K562 (cell line): ENCODE data around the gene RNF121. TPM values are rescaled to one million over a fixed set of nuclear protein-coding genes. Genes with fewer than 3 reads are reported as not detected.

ENCODE experiments used
- BACH1 ChIP-seq: fragments of 200-800 bp; sonication (Bioruptor generic); IDR thresholded peaks from 2 replicates; pipeline ENCODE4 v1.6.1; 2016; ENCODE audit warnings: missing genetic modification characterization, missing compliant biosample characterization
- EHMT2 ChIP-seq: fragments of 450-650 bp; IDR thresholded peaks from 2 replicates; pipeline ENCODE4 v1.6.1; 2018; ENCODE audit warnings: antibody characterized with exemption
- EWSR1 ChIP-seq: fragments of 450-650 bp; IDR thresholded peaks from 2 replicates; pipeline ENCODE4 v1.6.1; 2018; ENCODE audit warnings: borderline replicate concordance, mild to moderate bottlenecking, low read depth, moderate library complexity; ENCODE audit not compliant: partially characterized antibody
- FIP1L1 ChIP-seq: fragments of 200-400 bp; formaldehyde crosslinking; IDR thresholded peaks from 2 replicates; pipeline ENCODE4 v1.6.1; 2018; ENCODE audit warnings: mild to moderate bottlenecking, low read depth, low read length; ENCODE audit not compliant: poor library complexity, severe bottlenecking
- FOXJ3 ChIP-seq: sonication (generic); formaldehyde crosslinking; IDR thresholded peaks from 2 replicates; pipeline ENCODE4 v1.4.0; 2020; ENCODE audit warnings: mild to moderate bottlenecking, missing genetic modification reagents
- MAZ ChIP-seq, 2 experiments: fragments of 450-650 bp in 1 of 2; sonication (generic) in 1 of 2; formaldehyde crosslinking; IDR thresholded peaks in 1 of 2; conservative IDR thresholded peaks in 1 of 2; 2 replicates each; pipeline versions ENCODE4 v1.4.0 to v1.5.0; 2020; ENCODE audit warnings: mild to moderate bottlenecking in 1 of 2, missing genetic modification reagents in 1 of 2
- MCM2 ChIP-seq: fragments of 450-650 bp; IDR thresholded peaks from 2 replicates; pipeline ENCODE4 v1.6.1; 2017; ENCODE audit warnings: low read depth, mild to moderate bottlenecking
- MTA3 ChIP-seq: fragments of 450-650 bp; formaldehyde crosslinking; IDR thresholded peaks from 2 replicates; pipeline ENCODE4 v1.6.1; 2017; ENCODE audit warnings: mild to moderate bottlenecking, borderline replicate concordance
- NFE2L1 ChIP-seq: fragments of 450-650 bp; IDR thresholded peaks from 2 replicates; pipeline ENCODE4 v1.6.1; 2016; ENCODE audit warnings: missing genetic modification characterization, low read depth, mild to moderate bottlenecking, missing compliant biosample characterization, moderate library complexity, borderline replicate concordance
- NFXL1 ChIP-seq: fragments of 450-650 bp; formaldehyde crosslinking; IDR thresholded peaks from 2 replicates; pipeline ENCODE4 v1.4.0; 2021; ENCODE audit warnings: mild to moderate bottlenecking
- NR2C2 ChIP-seq, 2 experiments: fragments of 200-800 bp in 1 of 2; sonication (Bioruptor generic) in 1 of 2; sonication (generic) in 1 of 2; formaldehyde crosslinking in 1 of 2; IDR thresholded peaks; 2 replicates each; pipeline versions ENCODE4 v1.6.1 to v1.8.0; 2016 to 2022; ENCODE audit warnings: mild to moderate bottlenecking in 1 of 2, missing compliant biosample characterization in 1 of 2, missing genetic modification characterization in 1 of 2, missing genetic modification reagents in 1 of 2
- TAF9B ChIP-seq: fragments of 450-650 bp; IDR thresholded peaks from 2 replicates; pipeline ENCODE4 v1.6.1; 2018; ENCODE audit warnings: mild to moderate bottlenecking; ENCODE audit not compliant: partially characterized antibody
- TAL1 ChIP-seq: fragments of 450-650 bp; IDR thresholded peaks from 2 replicates; pipeline ENCODE4 v1.6.1; 2016; ENCODE audit warnings: mild to moderate bottlenecking
- TBP ChIP-seq: optimal IDR thresholded peaks from 2 replicates; pipeline ENCODE3; 2011; ENCODE audit warnings: low read depth, low read length, improper control_type of control experiment
- YBX1 ChIP-seq: fragments of 450-650 bp; IDR thresholded peaks from 2 replicates; pipeline ENCODE4 v1.7.1; 2016; ENCODE audit warnings: mild to moderate bottlenecking
- polyA plus RNA-seq, 8 experiments: library from polyadenylated mRNA; depleted of rRNA in 4 of 8; stranded (reverse) in 5 of 8; unstranded in 3 of 8; fragments of >200 nt; fragmentation: Nextera tagmentation in 2 of 8; fragmentation: Illumina TruSeq in 1 of 8; extraction: Ambion mirVana in 2 of 8; extraction: Trizol in 1 of 8; gene quantifications; 2 replicates each; pipeline versions ENCODE4 v1.2.1 to v1.2.3, GENCODE V29; 2011 to 2014; ENCODE audit warnings: inconsistent platforms in 1 of 8, missing spikeins in 1 of 8
- total RNA-seq, 7 experiments: library from RNA; depleted of rRNA in 6 of 7; stranded (reverse); fragments of >200 nt in 6 of 7; fragmentation: Illumina TruSeq in 2 of 7; extraction: Trizol in 2 of 7; gene quantifications; 2 replicates each; pipeline versions ENCODE4 v1.2.1 to v1.2.3, GENCODE V29; 2011 to 2021; ENCODE audit warnings: low replicate concordance in 1 of 7
- TF ChIP-seq, protein P1 (sequence below), 2 experiments: fragments of 450-650 bp in 1 of 2; IDR thresholded peaks; 2 replicates each; pipeline ENCODE4 v1.6.1; 2011 to 2017; ENCODE audit warnings: low read depth in 2 of 2, antibody characterized with exemption in 1 of 2, borderline replicate concordance in 1 of 2, low read length in 1 of 2, mild to moderate bottlenecking in 1 of 2, mixed read lengths in 1 of 2; ENCODE audit not compliant: control insufficient read depth in 1 of 2
- TF ChIP-seq, protein P2 (sequence below), 2 experiments: fragments of 450-650 bp; IDR thresholded peaks; 2 replicates each; pipeline ENCODE4 v1.6.1; 2016
- TF ChIP-seq, protein P3 (sequence below): sonication (generic); formaldehyde crosslinking; IDR thresholded peaks from 2 replicates; pipeline ENCODE4 v1.8.0; 2022; ENCODE audit warnings: mild to moderate bottlenecking, missing genetic modification reagents

Gene RNF121
- total and polyA plus RNA-seq, 9 of the 15 experiments (the other 6 are each of a cell fraction or from before 2014, with no cell fraction given) = 8.0 to 63.4 (median 20.5) TPM

DNA sequence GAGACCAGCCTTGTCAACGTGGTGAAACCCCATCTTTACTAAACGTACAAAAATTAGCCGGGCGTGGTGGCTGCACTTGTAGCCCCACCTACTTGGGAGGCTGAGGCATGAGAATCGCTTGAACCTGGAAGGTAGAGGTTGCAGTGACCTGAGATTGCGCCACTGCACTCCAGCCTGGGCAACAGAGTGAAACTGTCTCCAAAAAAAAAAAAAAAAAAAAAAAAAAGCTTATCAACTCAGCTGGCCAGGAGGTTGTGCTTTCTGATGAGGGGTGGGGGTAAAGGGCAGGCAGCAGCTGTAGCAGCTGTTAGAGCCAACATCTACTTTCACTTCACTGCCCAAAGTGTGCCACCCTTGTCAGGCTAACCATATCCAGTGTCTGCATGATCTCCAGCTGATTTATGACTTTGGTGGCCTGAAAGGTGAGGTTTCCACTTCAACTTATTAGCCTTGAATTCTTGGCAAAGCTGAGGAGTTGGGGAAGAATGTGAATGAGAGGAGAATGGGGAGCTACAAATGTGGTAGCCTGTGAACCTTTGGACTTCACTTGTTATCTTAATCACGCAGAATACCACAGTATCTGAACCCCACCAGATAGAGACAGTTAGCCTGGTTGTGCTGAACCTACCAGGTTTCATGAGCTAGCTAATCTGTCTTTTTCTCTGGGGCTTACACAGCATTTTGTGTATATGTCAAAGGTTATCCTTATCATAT lies 19.6 kb downstream of the RNF121 start (continued):
- TF ChIP-seq NR2C2 (CRISPR knock-in tag; IDR thresholded peaks at IDR 0.05) (no peak), NR2C2 (tag; IDR thresholded peaks at IDR 0.05) (peak; percentile 59), EWSR1 (no peak), TAF9B (peak; percentile 37), MTA3 (0 out of 2 replicates have a peak, but pooled peaks have one; percentile 30), FOXJ3 (CRISPR knock-in tag) (no peak), TAL1 (peak; percentile 86), TBP (no peak), YBX1 (no peak), EHMT2 (0 out of 2 replicates have a peak, but pooled peaks have one; percentile 12), NFE2L1 (tag) (no peak), MAZ (CRISPR knock-in tag; conservative IDR thresholded peaks at IDR 0.05 in 1 of 2, IDR thresholded peaks at IDR 0.05 in 1 of 2) (peak; percentile 39 to 50; a peak in 2 of 4 replicates), MCM2 (no peak), FIP1L1 (no peak), BACH1 (tag) (peak; percentile 29; the same call in 1 of the 2 replicates), NFXL1 (CRISPR knock-in tag) (no peak)
- TF ChIP-seq, protein P1, sequence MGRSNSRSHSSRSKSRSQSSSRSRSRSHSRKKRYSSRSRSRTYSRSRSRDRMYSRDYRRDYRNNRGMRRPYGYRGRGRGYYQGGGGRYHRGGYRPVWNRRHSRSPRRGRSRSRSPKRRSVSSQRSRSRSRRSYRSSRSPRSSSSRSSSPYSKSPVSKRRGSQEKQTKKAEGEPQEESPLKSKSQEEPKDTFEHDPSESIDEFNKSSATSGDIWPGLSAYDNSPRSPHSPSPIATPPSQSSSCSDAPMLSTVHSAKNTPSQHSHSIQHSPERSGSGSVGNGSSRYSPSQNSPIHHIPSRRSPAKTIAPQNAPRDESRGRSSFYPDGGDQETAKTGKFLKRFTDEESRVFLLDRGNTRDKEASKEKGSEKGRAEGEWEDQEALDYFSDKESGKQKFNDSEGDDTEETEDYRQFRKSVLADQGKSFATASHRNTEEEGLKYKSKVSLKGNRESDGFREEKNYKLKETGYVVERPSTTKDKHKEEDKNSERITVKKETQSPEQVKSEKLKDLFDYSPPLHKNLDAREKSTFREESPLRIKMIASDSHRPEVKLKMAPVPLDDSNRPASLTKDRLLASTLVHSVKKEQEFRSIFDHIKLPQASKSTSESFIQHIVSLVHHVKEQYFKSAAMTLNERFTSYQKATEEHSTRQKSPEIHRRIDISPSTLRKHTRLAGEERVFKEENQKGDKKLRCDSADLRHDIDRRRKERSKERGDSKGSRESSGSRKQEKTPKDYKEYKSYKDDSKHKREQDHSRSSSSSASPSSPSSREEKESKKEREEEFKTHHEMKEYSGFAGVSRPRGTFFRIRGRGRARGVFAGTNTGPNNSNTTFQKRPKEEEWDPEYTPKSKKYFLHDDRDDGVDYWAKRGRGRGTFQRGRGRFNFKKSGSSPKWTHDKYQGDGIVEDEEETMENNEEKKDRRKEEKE (IDR thresholded peaks at IDR 0.05; ENCODE audit: borderline replicate concordance in 1 of 2, control insufficient read depth in 1 of 2, low read depth in 2 of 2, low read length in 1 of 2) = 0 out of 4 replicates have a peak, but pooled peaks of 1 of the 2 experiments have one; percentile 36
- TF ChIP-seq, protein P2, sequence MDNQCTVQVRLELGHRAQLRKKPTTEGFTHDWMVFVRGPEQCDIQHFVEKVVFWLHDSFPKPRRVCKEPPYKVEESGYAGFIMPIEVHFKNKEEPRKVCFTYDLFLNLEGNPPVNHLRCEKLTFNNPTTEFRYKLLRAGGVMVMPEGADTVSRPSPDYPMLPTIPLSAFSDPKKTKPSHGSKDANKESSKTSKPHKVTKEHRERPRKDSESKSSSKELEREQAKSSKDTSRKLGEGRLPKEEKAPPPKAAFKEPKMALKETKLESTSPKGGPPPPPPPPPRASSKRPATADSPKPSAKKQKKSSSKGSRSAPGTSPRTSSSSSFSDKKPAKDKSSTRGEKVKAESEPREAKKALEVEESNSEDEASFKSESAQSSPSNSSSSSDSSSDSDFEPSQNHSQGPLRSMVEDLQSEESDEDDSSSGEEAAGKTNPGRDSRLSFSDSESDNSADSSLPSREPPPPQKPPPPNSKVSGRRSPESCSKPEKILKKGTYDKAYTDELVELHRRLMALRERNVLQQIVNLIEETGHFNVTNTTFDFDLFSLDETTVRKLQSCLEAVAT (IDR thresholded peaks at IDR 0.05) = 0 out of 4 replicates have a peak, but pooled peaks of 1 of the 2 experiments have one; percentile 30
- TF ChIP-seq, protein P3, sequence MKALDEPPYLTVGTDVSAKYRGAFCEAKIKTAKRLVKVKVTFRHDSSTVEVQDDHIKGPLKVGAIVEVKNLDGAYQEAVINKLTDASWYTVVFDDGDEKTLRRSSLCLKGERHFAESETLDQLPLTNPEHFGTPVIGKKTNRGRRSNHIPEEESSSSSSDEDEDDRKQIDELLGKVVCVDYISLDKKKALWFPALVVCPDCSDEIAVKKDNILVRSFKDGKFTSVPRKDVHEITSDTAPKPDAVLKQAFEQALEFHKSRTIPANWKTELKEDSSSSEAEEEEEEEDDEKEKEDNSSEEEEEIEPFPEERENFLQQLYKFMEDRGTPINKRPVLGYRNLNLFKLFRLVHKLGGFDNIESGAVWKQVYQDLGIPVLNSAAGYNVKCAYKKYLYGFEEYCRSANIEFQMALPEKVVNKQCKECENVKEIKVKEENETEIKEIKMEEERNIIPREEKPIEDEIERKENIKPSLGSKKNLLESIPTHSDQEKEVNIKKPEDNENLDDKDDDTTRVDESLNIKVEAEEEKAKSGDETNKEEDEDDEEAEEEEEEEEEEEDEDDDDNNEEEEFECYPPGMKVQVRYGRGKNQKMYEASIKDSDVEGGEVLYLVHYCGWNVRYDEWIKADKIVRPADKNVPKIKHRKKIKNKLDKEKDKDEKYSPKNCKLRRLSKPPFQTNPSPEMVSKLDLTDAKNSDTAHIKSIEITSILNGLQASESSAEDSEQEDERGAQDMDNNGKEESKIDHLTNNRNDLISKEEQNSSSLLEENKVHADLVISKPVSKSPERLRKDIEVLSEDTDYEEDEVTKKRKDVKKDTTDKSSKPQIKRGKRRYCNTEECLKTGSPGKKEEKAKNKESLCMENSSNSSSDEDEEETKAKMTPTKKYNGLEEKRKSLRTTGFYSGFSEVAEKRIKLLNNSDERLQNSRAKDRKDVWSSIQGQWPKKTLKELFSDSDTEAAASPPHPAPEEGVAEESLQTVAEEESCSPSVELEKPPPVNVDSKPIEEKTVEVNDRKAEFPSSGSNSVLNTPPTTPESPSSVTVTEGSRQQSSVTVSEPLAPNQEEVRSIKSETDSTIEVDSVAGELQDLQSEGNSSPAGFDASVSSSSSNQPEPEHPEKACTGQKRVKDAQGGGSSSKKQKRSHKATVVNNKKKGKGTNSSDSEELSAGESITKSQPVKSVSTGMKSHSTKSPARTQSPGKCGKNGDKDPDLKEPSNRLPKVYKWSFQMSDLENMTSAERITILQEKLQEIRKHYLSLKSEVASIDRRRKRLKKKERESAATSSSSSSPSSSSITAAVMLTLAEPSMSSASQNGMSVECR (CRISPR knock-in tag) = 0 out of 2 replicates have a peak, but pooled peaks have one; percentile 29
